ENCODE data around the gene STH.

The STH gene

DNA sequence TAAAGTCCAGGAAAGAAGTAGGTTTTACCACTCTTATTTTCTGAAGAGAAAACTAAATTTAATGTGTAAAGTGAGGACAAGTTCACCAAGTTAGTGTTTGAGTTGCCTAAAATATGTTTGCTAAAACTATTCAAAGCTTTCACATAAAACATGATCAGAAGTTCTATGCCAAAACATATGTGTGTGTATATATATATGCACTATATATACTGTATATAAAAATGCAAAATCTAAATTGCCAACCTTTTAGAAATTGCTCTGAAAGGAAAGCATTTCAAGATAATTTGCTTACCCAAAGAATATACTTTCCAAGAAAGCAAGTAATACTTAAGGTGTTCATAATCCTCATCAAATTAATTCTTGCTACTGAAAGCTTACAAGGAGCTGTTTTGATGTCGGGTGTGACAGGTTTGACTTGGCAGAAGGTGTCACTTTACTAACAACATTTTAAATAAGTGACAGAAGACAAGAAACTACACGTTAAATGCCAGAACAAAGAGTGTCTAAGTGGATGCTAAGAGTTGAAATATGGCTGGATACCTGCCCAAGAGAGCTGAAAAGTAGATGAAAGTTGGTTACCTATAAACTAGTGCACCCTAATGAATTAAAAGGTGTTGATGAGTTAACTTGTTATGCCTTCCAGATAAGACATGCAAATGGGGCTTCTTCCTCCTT is 32.3 kb upstream of the STH start:
- H3K79me2 ChIP-seq (ENCODE audit: insufficient read depth, low read length): no peaks in the 10 kb centered on the region
- H3F3A ChIP-seq (ENCODE audit: insufficient read depth): no peaks in the 10 kb centered on the region
- H3K4me2 ChIP-seq (ENCODE audit: low read depth, low read length, poor library complexity, severe bottlenecking): no peak overlapping the region
- H3K9me3 ChIP-seq (ENCODE audit: insufficient read depth, low read length): no peaks in the 10 kb centered on the region
- H3K9ac ChIP-seq (ENCODE audit: low read length): no peak overlapping the region
- H3K27ac ChIP-seq (ENCODE audit: low read depth, low read length): no peak overlapping the region
- H3K36me3 ChIP-seq (ENCODE audit: low read length): no peaks in the 10 kb centered on the region
- H3K9me2 ChIP-seq (replicated peaks; ENCODE audit: insufficient read depth, low read length): no peaks in the 10 kb centered on the region
- H4K20me1 ChIP-seq (ENCODE audit: low read depth, low read length): no peaks in the 10 kb centered on the region
- no peak for TF ChIP-seq EZH2phosphoT487 (conservative IDR thresholded peaks at IDR 0.05; ENCODE audit: low read length)
- TF ChIP-seq, protein P1, sequence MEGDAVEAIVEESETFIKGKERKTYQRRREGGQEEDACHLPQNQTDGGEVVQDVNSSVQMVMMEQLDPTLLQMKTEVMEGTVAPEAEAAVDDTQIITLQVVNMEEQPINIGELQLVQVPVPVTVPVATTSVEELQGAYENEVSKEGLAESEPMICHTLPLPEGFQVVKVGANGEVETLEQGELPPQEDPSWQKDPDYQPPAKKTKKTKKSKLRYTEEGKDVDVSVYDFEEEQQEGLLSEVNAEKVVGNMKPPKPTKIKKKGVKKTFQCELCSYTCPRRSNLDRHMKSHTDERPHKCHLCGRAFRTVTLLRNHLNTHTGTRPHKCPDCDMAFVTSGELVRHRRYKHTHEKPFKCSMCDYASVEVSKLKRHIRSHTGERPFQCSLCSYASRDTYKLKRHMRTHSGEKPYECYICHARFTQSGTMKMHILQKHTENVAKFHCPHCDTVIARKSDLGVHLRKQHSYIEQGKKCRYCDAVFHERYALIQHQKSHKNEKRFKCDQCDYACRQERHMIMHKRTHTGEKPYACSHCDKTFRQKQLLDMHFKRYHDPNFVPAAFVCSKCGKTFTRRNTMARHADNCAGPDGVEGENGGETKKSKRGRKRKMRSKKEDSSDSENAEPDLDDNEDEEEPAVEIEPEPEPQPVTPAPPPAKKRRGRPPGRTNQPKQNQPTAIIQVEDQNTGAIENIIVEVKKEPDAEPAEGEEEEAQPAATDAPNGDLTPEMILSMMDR (IDR thresholded peaks at IDR 0.05; ENCODE audit: insufficient read depth, low read length, poor library complexity, severe bottlenecking): no peak
- no peak overlapping the region for H2AFZ ChIP-seq (ENCODE audit: low read depth, low read length, severe bottlenecking)
- H3K27me3 ChIP-seq (ENCODE audit: low read length): no peaks in the 10 kb centered on the region
- H3K4me3 ChIP-seq (ENCODE audit: insufficient read depth, low read length, poor library complexity, severe bottlenecking): no peak overlapping the region

DNA sequence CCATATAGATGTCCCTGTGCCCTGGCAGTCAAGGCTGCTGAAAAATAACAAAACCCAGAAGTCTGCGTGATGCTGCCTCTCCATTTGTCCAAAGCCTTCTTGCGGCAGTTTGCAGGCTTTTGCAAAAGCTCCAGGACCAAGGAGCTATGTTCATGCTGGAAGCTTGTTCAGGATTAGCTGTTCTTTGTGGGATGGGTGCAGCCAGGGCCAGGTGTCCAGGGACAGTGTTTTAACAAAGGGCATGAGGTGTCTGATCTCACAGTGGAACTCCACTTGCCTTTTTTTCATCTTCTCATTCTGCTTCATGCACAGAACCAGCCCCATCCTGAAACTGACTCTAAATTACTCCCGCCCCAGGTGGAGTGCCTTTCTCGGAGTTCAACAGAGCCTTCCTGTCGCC is 31.7 kb upstream of the STH start:
- Histone ChIP-seq H3K27me3 (ENCODE audit: low read length) (no peaks in the 10 kb centered on the region), H3K9ac (ENCODE audit: low read length) (no peak overlapping the region), H3K9me2 (replicated peaks; ENCODE audit: insufficient read depth, low read length) (no peaks in the 10 kb centered on the region), H3K79me2 (ENCODE audit: insufficient read depth, low read length) (no peaks in the 10 kb centered on the region), H3K9me3 (ENCODE audit: insufficient read depth, low read length) (no peaks in the 10 kb centered on the region), H4K20me1 (ENCODE audit: low read depth, low read length) (no peaks in the 10 kb centered on the region), H3K4me3 (ENCODE audit: insufficient read depth, low read length, poor library complexity, severe bottlenecking) (no peak overlapping the region), H3F3A (ENCODE audit: insufficient read depth) (no peaks in the 10 kb centered on the region), H3K36me3 (ENCODE audit: low read length) (no peaks in the 10 kb centered on the region), H2AFZ (ENCODE audit: low read depth, low read length, severe bottlenecking) (no peak overlapping the region), H3K27ac (ENCODE audit: low read depth, low read length) (no peak overlapping the region), H3K4me2 (ENCODE audit: low read depth, low read length, poor library complexity, severe bottlenecking) (no peak overlapping the region)
- TF ChIP-seq EZH2phosphoT487 (conservative IDR thresholded peaks at IDR 0.05; ENCODE audit: low read length): no peak
- TF ChIP-seq, protein P1 (IDR thresholded peaks at IDR 0.05; ENCODE audit: insufficient read depth, low read length, poor library complexity, severe bottlenecking): no peak

DNA sequence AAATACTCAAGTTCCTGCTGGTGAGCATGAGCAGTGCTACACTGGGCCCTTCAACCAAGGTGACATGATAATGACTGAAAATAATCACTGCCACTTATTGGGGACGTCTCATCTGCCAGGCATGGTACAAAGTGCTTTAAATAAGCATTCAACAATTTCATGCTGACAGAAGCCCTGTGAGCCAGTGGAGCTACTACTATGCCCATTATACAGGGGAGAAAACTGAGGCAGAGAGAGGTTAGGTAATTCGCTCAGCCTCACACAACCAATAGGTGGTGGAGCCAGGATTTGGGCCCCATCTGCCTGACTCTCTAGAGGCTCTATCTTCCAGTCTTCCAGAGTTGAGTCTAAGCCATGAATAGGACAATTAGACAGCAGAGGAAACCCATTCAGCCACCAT is 30.3 kb upstream of the STH start:
- Histone ChIP-seq H3K9ac (ENCODE audit: low read length) (no peak overlapping the region), H3K27ac (ENCODE audit: low read depth, low read length) (no peak overlapping the region), H3F3A (ENCODE audit: insufficient read depth) (no peaks in the 10 kb centered on the region), H2AFZ (ENCODE audit: low read depth, low read length, severe bottlenecking) (no peak overlapping the region), H3K27me3 (ENCODE audit: low read length) (no peaks in the 10 kb centered on the region), H3K79me2 (ENCODE audit: insufficient read depth, low read length) (no peaks in the 10 kb centered on the region), H3K36me3 (ENCODE audit: low read length) (no peaks in the 10 kb centered on the region), H3K4me2 (ENCODE audit: low read depth, low read length, poor library complexity, severe bottlenecking) (no peak overlapping the region), H3K4me3 (ENCODE audit: insufficient read depth, low read length, poor library complexity, severe bottlenecking) (no peak overlapping the region), H3K9me3 (ENCODE audit: insufficient read depth, low read length) (no peaks in the 10 kb centered on the region), H4K20me1 (ENCODE audit: low read depth, low read length) (no peaks in the 10 kb centered on the region), H3K9me2 (replicated peaks; ENCODE audit: insufficient read depth, low read length) (no peaks in the 10 kb centered on the region)
- TF ChIP-seq, protein P1 (IDR thresholded peaks at IDR 0.05; ENCODE audit: insufficient read depth, low read length, poor library complexity, severe bottlenecking): no peak
- no peak for TF ChIP-seq EZH2phosphoT487 (conservative IDR thresholded peaks at IDR 0.05; ENCODE audit: low read length)

Data from SU-DHL-6 (cell line).